Fibroblast of lung (primary cell): ENCODE measurements around the gene SCAPER.

Experiments used
- EZH2 ChIP-seq: IDR thresholded peaks from 2 replicates; pipeline ENCODE4 v1.5.1; 2012; ENCODE audit warnings: low read length, control low read depth, mild to moderate bottlenecking; ENCODE audit errors: missing control alignments
- TF ChIP-seq, protein P1 (sequence below), 2 donors: IDR thresholded peaks in 1 of 2; conservative IDR thresholded peaks in 1 of 2; 1 replicate in 1 of 2; 2 replicates in 1 of 2; pipeline ENCODE4 v1.5.1; 2011 to 2012; ENCODE audit warnings: low read length in 2 of 2, control low read depth in 1 of 2, inconsistent platforms in 1 of 2, low read depth in 1 of 2, mild to moderate bottlenecking in 1 of 2

- TF ChIP-seq, protein P1, sequence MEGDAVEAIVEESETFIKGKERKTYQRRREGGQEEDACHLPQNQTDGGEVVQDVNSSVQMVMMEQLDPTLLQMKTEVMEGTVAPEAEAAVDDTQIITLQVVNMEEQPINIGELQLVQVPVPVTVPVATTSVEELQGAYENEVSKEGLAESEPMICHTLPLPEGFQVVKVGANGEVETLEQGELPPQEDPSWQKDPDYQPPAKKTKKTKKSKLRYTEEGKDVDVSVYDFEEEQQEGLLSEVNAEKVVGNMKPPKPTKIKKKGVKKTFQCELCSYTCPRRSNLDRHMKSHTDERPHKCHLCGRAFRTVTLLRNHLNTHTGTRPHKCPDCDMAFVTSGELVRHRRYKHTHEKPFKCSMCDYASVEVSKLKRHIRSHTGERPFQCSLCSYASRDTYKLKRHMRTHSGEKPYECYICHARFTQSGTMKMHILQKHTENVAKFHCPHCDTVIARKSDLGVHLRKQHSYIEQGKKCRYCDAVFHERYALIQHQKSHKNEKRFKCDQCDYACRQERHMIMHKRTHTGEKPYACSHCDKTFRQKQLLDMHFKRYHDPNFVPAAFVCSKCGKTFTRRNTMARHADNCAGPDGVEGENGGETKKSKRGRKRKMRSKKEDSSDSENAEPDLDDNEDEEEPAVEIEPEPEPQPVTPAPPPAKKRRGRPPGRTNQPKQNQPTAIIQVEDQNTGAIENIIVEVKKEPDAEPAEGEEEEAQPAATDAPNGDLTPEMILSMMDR (conservative IDR thresholded peaks at IDR 0.05 in 1 of 2, IDR thresholded peaks at IDR 0.05 in 1 of 2; ENCODE audit: low read depth in 1 of 2, low read length in 2 of 2), result no peak
- no peak for TF ChIP-seq EZH2
Measured at GRCh38 chr15:76526111-76526510, 379.0 kb downstream of the SCAPER start.
